ENCODE measurements around the gene CDH4. TPM values are rescaled to one million over a fixed set of nuclear protein-coding genes. Genes with fewer than 3 reads are reported as not detected.

The CDH4 gene
- total RNA-seq, 2 donors from 2014 or later = 0.05 to 2.2 TPM

- Histone ChIP-seq H3K9me3 (no peaks in the 10 kb centered on the region), H3K27me3 (replicated peaks; ENCODE audit: insufficient read depth) (no peaks in the 10 kb centered on the region), H3K4me3 (no peak overlapping the region), H3K4me1 (replicated peaks) (no peaks in the 10 kb centered on the region), H3K27ac (no peak overlapping the region), H3K36me3 (no peaks in the 10 kb centered on the region)
- DNase-seq (ENCODE audit: low spot score) = no peak
- WGBS = 14% methylated on average over 17 of the region's 17 CpGs
- intact Hi-C loops (cut with DNase I) = no loop called here
- TF ChIP-seq CTCF (IDR thresholded peaks at IDR 0.05) = no peak
- no peak for TF ChIP-seq POLR2A (IDR thresholded peaks at IDR 0.05)
- no peak for TF ChIP-seq POLR2AphosphoS5 (IDR thresholded peaks at IDR 0.05)
Observed at GRCh38 chr20:61628901-61629601, 377.0 kb downstream of the CDH4 start.

- no peak for DNase-seq (ENCODE audit: low spot score)
- Histone ChIP-seq H3K36me3 (no peaks in the 10 kb centered on the region), H3K27me3 (replicated peaks; ENCODE audit: insufficient read depth) (no peaks in the 10 kb centered on the region), H3K4me1 (replicated peaks) (no peaks in the 10 kb centered on the region), H3K27ac (no peak overlapping the region), H3K4me3 (no peak overlapping the region), H3K9me3 (no peaks in the 10 kb centered on the region)
- TF ChIP-seq POLR2AphosphoS5 (IDR thresholded peaks at IDR 0.05) = no peak
- WGBS = 67% methylated on average over 20 of the region's 25 CpGs
- intact Hi-C loops (cut with DNase I) = no loop called here
Observed at GRCh38 chr20:61629602-61630390, 377.7 kb downstream of the CDH4 start.

GRCh38 chr20:61630391-61630650, 378.3 kb downstream of the CDH4 start:
- H3K36me3 ChIP-seq = no peaks in the 10 kb centered on the region
- H3K27ac ChIP-seq = no peak overlapping the region
- intact Hi-C loops (cut with DNase I) = no loop called here
- no peak for TF ChIP-seq CTCF (IDR thresholded peaks at IDR 0.05)
- TF ChIP-seq POLR2AphosphoS5 (IDR thresholded peaks at IDR 0.05) = no peak
- no peak for TF ChIP-seq POLR2A (IDR thresholded peaks at IDR 0.05)
- no peak for DNase-seq (ENCODE audit: low spot score)
- no peak overlapping the region for H3K4me3 ChIP-seq
- no peaks in the 10 kb centered on the region for H3K4me1 ChIP-seq (replicated peaks)
- no peaks in the 10 kb centered on the region for H3K9me3 ChIP-seq
- H3K27me3 ChIP-seq (replicated peaks; ENCODE audit: insufficient read depth) = no peaks in the 10 kb centered on the region
- 97% methylated on average over 5 of the region's 5 CpGs for WGBS

GRCh38 chr20:61630816-61631215, 378.8 kb downstream of the CDH4 start:
- H3K9me3 ChIP-seq = no peaks in the 10 kb centered on the region
- no peaks in the 10 kb centered on the region for H3K4me1 ChIP-seq (replicated peaks)
- TF ChIP-seq POLR2AphosphoS5 (IDR thresholded peaks at IDR 0.05) (no peak), POLR2A (IDR thresholded peaks at IDR 0.05) (no peak), CTCF (IDR thresholded peaks at IDR 0.05) (no peak)
- peaks cover 4% of the 10 kb centered on the region for H3K27me3 ChIP-seq (replicated peaks; ENCODE audit: insufficient read depth)
- intact Hi-C loops (cut with DNase I) = no loop called here
- no peak for DNase-seq (ENCODE audit: low spot score)
- no peak overlapping the region for H3K4me3 ChIP-seq
- no peak overlapping the region for H3K27ac ChIP-seq
- H3K36me3 ChIP-seq = no peaks in the 10 kb centered on the region
- 91% methylated on average over 10 of the region's 10 CpGs for WGBS

GRCh38 chr20:61631751-61632150, 379.7 kb downstream of the CDH4 start:
- Histone ChIP-seq H3K27me3 (replicated peaks; ENCODE audit: insufficient read depth) (peaks cover 8% of the 10 kb centered on the region), H3K4me1 (replicated peaks) (no peaks in the 10 kb centered on the region), H3K36me3 (no peaks in the 10 kb centered on the region), H3K27ac (no peak overlapping the region), H3K4me3 (no peak overlapping the region), H3K9me3 (no peaks in the 10 kb centered on the region)
- WGBS = 75% methylated on average over 12 of the region's 17 CpGs
- DNase-seq (ENCODE audit: low spot score) = no peak
- TF ChIP-seq POLR2A (IDR thresholded peaks at IDR 0.05) (no peak), POLR2AphosphoS5 (IDR thresholded peaks at IDR 0.05) (no peak), CTCF (IDR thresholded peaks at IDR 0.05) (no peak)
- intact Hi-C loops (cut with DNase I) = no loop called here

Measured in prostate gland (tissue), 2 donors.